B cell (primary cell): ENCODE measurements around the gene WDR54. TPM values are rescaled to one million over a fixed set of nuclear protein-coding genes. Genes with fewer than 3 reads are reported as not detected.

Experiments used
- ATAC-seq: fragments of 200-7000 bp; cut with Tn5 transposase; one replicate; pipeline ENCODE4 v1.10.0; 2021; ENCODE audit warnings: low read depth, mild to moderate bottlenecking, moderate number of reproducible peaks, moderate library complexity
- CTCF ChIA-PET: fragments of 350-600 bp; sonication (Branson Sonifier 250); formaldehyde crosslinking; loops from one replicate; lab custom pipeline; 2021; ENCODE audit warnings: antibody characterized with exemption, inconsistent platforms; lab: Charles Lee
- POLR2A ChIA-PET: fragments of 350-600 bp; sonication (Branson Sonifier 250); formaldehyde crosslinking; loops from one replicate; lab custom pipeline; 2021; ENCODE audit warnings: antibody characterized with exemption; lab: Charles Lee
- DNase-seq: peaks from one replicate; pipeline ENCODE4 v3.0.0; 2013
- H2AFZ ChIP-seq: 2 replicates; pipeline ENCODE4 v1.6.1; 2012; ENCODE audit warnings: mild to moderate bottlenecking, low read depth, low read length; ENCODE audit not compliant: insufficient read depth, poor library complexity, severe bottlenecking
- H3K27ac ChIP-seq, 2 donors: 1 replicate in 1 of 2; 2 replicates in 1 of 2; pipeline ENCODE4 v1.5.1; 2012 to 2013; ENCODE audit warnings: low read length in 2 of 2, mild to moderate bottlenecking in 2 of 2, moderate library complexity in 1 of 2
- H3K27me3 ChIP-seq, 4 experiments: fragments of 200-600 bp in 1 of 4; sonication (generic) in 1 of 4; replicated peaks in 1 of 4; 1 replicate in 2 of 4; 2 replicates in 2 of 4; pipeline versions ENCODE4 v1.6.1 to v1.7.0; 2013 to 2016; ENCODE audit warnings: low read length in 3 of 4, mild to moderate bottlenecking in 2 of 4, mixed read lengths in 1 of 4, moderate library complexity in 1 of 4; ENCODE audit not compliant: insufficient read depth in 4 of 4, control insufficient read depth in 3 of 4; ENCODE audit errors: control extremely low read depth in 1 of 4
- H3K36me3 ChIP-seq, 2 experiments: replicated peaks in 1 of 2; 1 replicate in 1 of 2; 2 replicates in 1 of 2; pipeline versions ENCODE4 v1.6.1 to v1.7.1; 2013; ENCODE audit warnings: low read length in 1 of 2; ENCODE audit not compliant: insufficient read depth in 2 of 2, control insufficient read depth in 1 of 2; ENCODE audit errors: control extremely low read depth in 1 of 2, extremely low read depth in 1 of 2
- H3K4me1 ChIP-seq, 2 donors: fragments of 200-600 bp in 1 of 2; sonication (generic) in 1 of 2; 1 replicate in 1 of 2; 2 replicates in 1 of 2; pipeline versions ENCODE4 v1.5.1 to v1.6.1; 2013 to 2017; ENCODE audit warnings: low read length in 2 of 2; ENCODE audit not compliant: control insufficient read depth in 2 of 2, insufficient read depth in 2 of 2
- H3K4me2 ChIP-seq: replicated peaks from 2 replicates; pipeline ENCODE3; 2012; ENCODE audit warnings: mild to moderate bottlenecking, low read depth, low read length; ENCODE audit not compliant: poor library complexity, severe bottlenecking
- H3K4me3 ChIP-seq, 5 experiments: fragments of 200-600 bp in 1 of 5; sonication (generic) in 1 of 5; 1 replicate in 3 of 5; 2 replicates in 2 of 5; pipeline versions ENCODE4 v1.5.1 to v1.7.0; 2011 to 2016; ENCODE audit warnings: low read length in 4 of 5, mild to moderate bottlenecking in 4 of 5, low read depth in 2 of 5, control low read depth in 1 of 5, moderate library complexity in 1 of 5; ENCODE audit not compliant: insufficient read depth in 1 of 5; ENCODE audit errors: control extremely low read depth in 1 of 5, extremely low read depth in 1 of 5
- H3K79me2 ChIP-seq: fragments of 200-600 bp; sonication (generic); one replicate; pipeline ENCODE4 v1.6.0; 2016; ENCODE audit warnings: low read length; ENCODE audit not compliant: control insufficient read depth, insufficient read depth
- H3K9ac ChIP-seq: fragments of 200-600 bp; sonication (generic); 2 replicates; pipeline ENCODE4 v1.6.1; 2017; ENCODE audit warnings: mild to moderate bottlenecking, low read length, moderate library complexity
- H3K9me3 ChIP-seq, 3 donors: one replicate each; pipeline versions ENCODE4 v1.6.1 to v1.7.1; 2013; ENCODE audit warnings: low read length in 2 of 3; ENCODE audit not compliant: control insufficient read depth in 2 of 3, insufficient read depth in 1 of 3; ENCODE audit errors: control extremely low read depth in 1 of 3
- H4K20me1 ChIP-seq: 2 replicates; pipeline ENCODE4 v1.6.0; 2012; ENCODE audit warnings: mild to moderate bottlenecking, low read length; ENCODE audit not compliant: insufficient read depth, control insufficient read depth, poor library complexity, severe bottlenecking
- H3K27ac Mint-ChIP-seq: one replicate; pipeline ENCODE4 v1.8.0; 2021; ENCODE audit warnings: mixed read lengths
- H3K27me3 Mint-ChIP-seq: one replicate; pipeline ENCODE4 v1.8.0; 2021; ENCODE audit warnings: mixed read lengths
- H3K4me1 Mint-ChIP-seq: one replicate; pipeline ENCODE4 v1.8.0; 2021; ENCODE audit warnings: mixed read lengths
- H3K4me3 Mint-ChIP-seq: one replicate; pipeline ENCODE4 v1.8.0; 2021; ENCODE audit warnings: mixed read lengths
- H3K9me3 Mint-ChIP-seq: one replicate; pipeline ENCODE4 v1.8.0; 2022; ENCODE audit warnings: mixed read lengths; ENCODE audit not compliant: insufficient read depth
- EZH2 ChIP-seq: IDR thresholded peaks from 2 replicates; pipeline ENCODE4 v1.6.1; 2012; ENCODE audit warnings: borderline replicate concordance, low read depth, mild to moderate bottlenecking, moderate library complexity, low read length; ENCODE audit not compliant: insufficient read depth, poor library complexity, severe bottlenecking
- WGBS: methylation state at CpG from one replicate; pipeline ENCODE4 v1.1.5; 2013; ENCODE audit warnings: missing lambda C conversion rate; ENCODE audit not compliant: insufficient coverage; 5-methylcytosine and 5-hydroxymethylcytosine counted together
- intact Hi-C: fragments of 100-400 bp; cut with micrococcal nuclease; formaldehyde crosslinking; loops from one replicate; pipeline ENCODE4 v1.10.0; 2022
- polyA plus RNA-seq: library from polyadenylated mRNA; depleted of rRNA; stranded (reverse); fragments of >200 nt; gene quantifications from 2 replicates; pipeline ENCODE4 v1.2.3, GENCODE V29; 2012
- total RNA-seq, 2 donors: library from RNA; stranded (reverse); fragments of 120-200 nt in 1 of 2; gene quantifications; 1 replicate in 1 of 2; 2 replicates in 1 of 2; pipeline versions ENCODE4 v1.2.3 to v1.2.4, GENCODE V29; 2013 to 2022
- TF ChIP-seq, protein P1 (sequence below): fragments of 200-600 bp; IDR thresholded peaks from one replicate; pipeline ENCODE4 v1.8.0; 2022; ENCODE audit warnings: antibody characterized with exemption, mild to moderate bottlenecking

Gene WDR54
- total and polyA plus RNA-seq, 2 donors (not counting 1 experiment from before 2014, with no cell fraction given): 42.2 to 52.8 TPM

DNA sequence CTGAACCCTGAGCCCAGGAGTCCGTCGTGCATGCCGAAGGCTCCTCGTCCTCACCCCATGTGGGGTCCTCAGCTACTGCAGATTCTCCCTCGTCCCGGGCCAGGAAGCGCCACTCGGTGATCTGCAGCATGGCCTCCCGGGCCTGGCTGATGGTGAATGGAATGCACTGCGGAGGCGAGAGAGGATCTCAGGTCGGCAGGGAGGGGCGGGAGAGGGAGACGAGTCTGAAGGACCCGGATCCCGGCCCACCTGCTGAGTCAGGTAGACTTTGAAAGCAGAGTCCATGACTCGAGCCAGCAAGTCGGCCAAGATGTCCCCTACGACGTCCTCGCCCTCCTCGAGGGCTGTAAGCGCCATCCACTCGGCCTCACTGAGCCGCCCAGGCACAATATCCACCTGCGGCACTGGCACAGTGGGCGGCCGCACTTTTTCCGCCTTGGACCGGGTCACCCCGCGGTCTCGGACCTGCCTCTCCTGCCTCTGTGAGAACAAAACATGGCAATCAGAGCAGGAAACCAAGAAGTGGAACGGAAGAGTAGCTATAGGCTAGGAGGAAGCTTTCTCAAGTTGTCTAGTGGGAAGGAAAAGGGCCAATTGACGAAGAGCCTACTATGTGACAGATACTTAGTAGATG, 5.7 kb upstream of the WDR54 start:
- peak overlapping the region; percentile 87 for H3K4me2 ChIP-seq

GRCh38 chr2:74416778-74417177, 4.8 kb upstream of the WDR54 start:
- ATAC-seq (no peak), DNase-seq (no peak)
- no peaks in the 10 kb centered on the region for H3K9me3 ChIP-seq
- CTCF ChIA-PET: no interaction called here
- H3K36me3 ChIP-seq: no peaks in the 10 kb centered on the region
- peaks cover 4% of the 10 kb centered on the region for H3K79me2 ChIP-seq
- no peak overlapping the region for H2AFZ ChIP-seq
- no peaks in the 10 kb centered on the region for H4K20me1 ChIP-seq
- POLR2A ChIA-PET: no interaction called here
- TF ChIP-seq, protein P1, sequence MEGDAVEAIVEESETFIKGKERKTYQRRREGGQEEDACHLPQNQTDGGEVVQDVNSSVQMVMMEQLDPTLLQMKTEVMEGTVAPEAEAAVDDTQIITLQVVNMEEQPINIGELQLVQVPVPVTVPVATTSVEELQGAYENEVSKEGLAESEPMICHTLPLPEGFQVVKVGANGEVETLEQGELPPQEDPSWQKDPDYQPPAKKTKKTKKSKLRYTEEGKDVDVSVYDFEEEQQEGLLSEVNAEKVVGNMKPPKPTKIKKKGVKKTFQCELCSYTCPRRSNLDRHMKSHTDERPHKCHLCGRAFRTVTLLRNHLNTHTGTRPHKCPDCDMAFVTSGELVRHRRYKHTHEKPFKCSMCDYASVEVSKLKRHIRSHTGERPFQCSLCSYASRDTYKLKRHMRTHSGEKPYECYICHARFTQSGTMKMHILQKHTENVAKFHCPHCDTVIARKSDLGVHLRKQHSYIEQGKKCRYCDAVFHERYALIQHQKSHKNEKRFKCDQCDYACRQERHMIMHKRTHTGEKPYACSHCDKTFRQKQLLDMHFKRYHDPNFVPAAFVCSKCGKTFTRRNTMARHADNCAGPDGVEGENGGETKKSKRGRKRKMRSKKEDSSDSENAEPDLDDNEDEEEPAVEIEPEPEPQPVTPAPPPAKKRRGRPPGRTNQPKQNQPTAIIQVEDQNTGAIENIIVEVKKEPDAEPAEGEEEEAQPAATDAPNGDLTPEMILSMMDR: no peak
- no peak for TF ChIP-seq EZH2
- Mint-ChIP-seq H3K27me3 (no peaks in the 10 kb centered on the region), H3K9me3 (no peaks in the 10 kb centered on the region), H3K4me1 (peaks cover 55% of the 10 kb centered on the region), H3K4me3 (peak overlapping the region; percentile 9), H3K27ac (peak overlapping the region; percentile 73)
- no peak overlapping the region for H3K9ac ChIP-seq
- H3K27me3 ChIP-seq: no peaks in the 10 kb centered on the region
- H3K4me2 ChIP-seq: peak overlapping the region; percentile 87
- peaks cover 48 to 66% of the 10 kb centered on the region in 2 donors for H3K4me1 ChIP-seq
- no peak overlapping the region for H3K27ac ChIP-seq
- no peak overlapping the region for H3K4me3 ChIP-seq
- intact Hi-C loops: no loop called here
- WGBS: 50% methylated on average over 2 of the region's 3 CpGs

More for the DNA sequence above, 5.7 kb upstream of the WDR54 start:
- TF ChIP-seq, protein P1: no peak
- TF ChIP-seq EZH2: no peak
- Histone ChIP-seq H3K36me3 (no peaks in the 10 kb centered on the region), H3K27me3 (no peaks in the 10 kb centered on the region), H3K27ac (no peak overlapping the region), H3K9ac (peak overlapping the region; percentile 72), H3K9me3 (no peaks in the 10 kb centered on the region), H3K4me3 (peak overlapping the region in 4 of 5 experiments; percentile 54 to 67 (median 64)), H4K20me1 (no peaks in the 10 kb centered on the region), H2AFZ (peak overlapping the region; percentile 80), H3K4me1 (peaks cover 46 to 61% of the 10 kb centered on the region in 2 donors), H3K79me2 (peaks cover 4% of the 10 kb centered on the region)
- no peak for ATAC-seq
- Mint-ChIP-seq H3K9me3 (no peaks in the 10 kb centered on the region), H3K4me3 (peak overlapping the region; percentile 84), H3K4me1 (peaks cover 49% of the 10 kb centered on the region), H3K27me3 (no peaks in the 10 kb centered on the region), H3K27ac (peak overlapping the region; percentile 65)
- DNase-seq: peak; percentile 35
- WGBS: 51% methylated on average over 34 of the region's 35 CpGs
- POLR2A ChIA-PET: interaction anchor here (0.9 to 2.1 kb wide), 2 partner anchors 25 to 41 kb away, joined by 3 to 6 read pairs; no protein-coding TSS in a partner anchor
- intact Hi-C loops: loop anchor here (1.0 kb wide), 2 partner anchors 24 to 38 kb away; no protein-coding TSS in a partner anchor
- CTCF ChIA-PET: interaction anchor here (0.7 to 1.4 kb wide), 4 partner anchors 24 to 81 kb away, joined by 3 to 4 read pairs (median 4); partner anchors contain the start of genes CCDC142, INO80B and TTC31
